Glutamatergic neuron (in vitro differentiated cells): Measurements from ENCODE around the gene ITPKB. TPM values are rescaled to one million over a fixed set of nuclear protein-coding genes. Genes with fewer than 3 reads are reported as not detected.

ENCODE experiments used
- DNase-seq: peaks from one replicate; pipeline ENCODE4 v3.0.0; 2022
- H3K27ac Mint-ChIP-seq: one replicate; pipeline ENCODE4 v1.8.0; 2020; ENCODE audit warnings: mild to moderate bottlenecking, mixed read lengths, inconsistent platforms; ENCODE audit not compliant: unreplicated experiment
- H3K27me3 Mint-ChIP-seq: one replicate; pipeline ENCODE4 v1.8.0; 2020; ENCODE audit warnings: mild to moderate bottlenecking, moderate library complexity, mixed read lengths, inconsistent platforms; ENCODE audit not compliant: unreplicated experiment
- H3K36me3 Mint-ChIP-seq: one replicate; pipeline ENCODE4 v1.8.0; 2020; ENCODE audit warnings: mild to moderate bottlenecking, mixed read lengths, inconsistent platforms; ENCODE audit not compliant: unreplicated experiment
- H3K4me1 Mint-ChIP-seq: one replicate; pipeline ENCODE4 v1.8.0; 2020; ENCODE audit warnings: mild to moderate bottlenecking, low read depth, mixed read lengths, inconsistent platforms; ENCODE audit not compliant: unreplicated experiment
- H3K4me3 Mint-ChIP-seq: one replicate; pipeline ENCODE4 v1.8.0; 2020; ENCODE audit warnings: mild to moderate bottlenecking, mixed read lengths, inconsistent platforms; ENCODE audit not compliant: unreplicated experiment
- H3K9me3 Mint-ChIP-seq: one replicate; pipeline ENCODE4 v1.8.0; 2020; ENCODE audit warnings: mild to moderate bottlenecking, moderate library complexity, mixed read lengths, inconsistent platforms; ENCODE audit not compliant: unreplicated experiment
- total RNA-seq: library from RNA; stranded (reverse); fragmentation: NEBNext Ultra II Directional; extraction: Animal tissue kit (Norgen Biotek cat#: 25700); gene quantifications from one replicate; pipeline ENCODE4 v1.2.1, GENCODE V29; 2021; ENCODE audit not compliant: unreplicated experiment
- TF ChIP-seq, protein P1 (sequence below): fragments of 200-600 bp; sonication (generic); IDR thresholded peaks from one replicate; pipeline ENCODE4 v1.5.0; 2021; ENCODE audit not compliant: partially characterized antibody, unreplicated experiment

Gene ITPKB
- total RNA-seq, 1 donor from 2014 or later, result 0.34 TPM

DNA sequence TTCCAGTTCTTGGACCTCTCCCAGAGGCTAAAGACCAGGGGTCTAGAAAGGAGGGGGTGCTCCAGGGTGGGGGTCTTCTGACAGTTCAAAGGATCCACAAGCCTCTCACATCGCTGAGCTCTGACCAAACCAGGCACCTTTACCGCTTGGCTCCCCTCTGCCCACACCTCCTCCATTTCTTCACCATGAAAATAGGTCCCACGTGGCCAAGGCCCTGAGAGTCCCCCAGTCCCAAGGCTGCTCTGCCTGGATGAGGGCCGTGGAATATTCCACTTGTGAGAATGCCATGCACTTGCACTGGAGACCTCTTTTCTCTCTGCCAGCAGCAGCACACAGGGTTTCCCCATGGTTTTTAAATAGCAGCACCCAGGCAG is 87.4 kb downstream of the ITPKB start:
- H3K36me3 Mint-ChIP-seq, result no peaks in the 10 kb centered on the region
- TF ChIP-seq, protein P1, sequence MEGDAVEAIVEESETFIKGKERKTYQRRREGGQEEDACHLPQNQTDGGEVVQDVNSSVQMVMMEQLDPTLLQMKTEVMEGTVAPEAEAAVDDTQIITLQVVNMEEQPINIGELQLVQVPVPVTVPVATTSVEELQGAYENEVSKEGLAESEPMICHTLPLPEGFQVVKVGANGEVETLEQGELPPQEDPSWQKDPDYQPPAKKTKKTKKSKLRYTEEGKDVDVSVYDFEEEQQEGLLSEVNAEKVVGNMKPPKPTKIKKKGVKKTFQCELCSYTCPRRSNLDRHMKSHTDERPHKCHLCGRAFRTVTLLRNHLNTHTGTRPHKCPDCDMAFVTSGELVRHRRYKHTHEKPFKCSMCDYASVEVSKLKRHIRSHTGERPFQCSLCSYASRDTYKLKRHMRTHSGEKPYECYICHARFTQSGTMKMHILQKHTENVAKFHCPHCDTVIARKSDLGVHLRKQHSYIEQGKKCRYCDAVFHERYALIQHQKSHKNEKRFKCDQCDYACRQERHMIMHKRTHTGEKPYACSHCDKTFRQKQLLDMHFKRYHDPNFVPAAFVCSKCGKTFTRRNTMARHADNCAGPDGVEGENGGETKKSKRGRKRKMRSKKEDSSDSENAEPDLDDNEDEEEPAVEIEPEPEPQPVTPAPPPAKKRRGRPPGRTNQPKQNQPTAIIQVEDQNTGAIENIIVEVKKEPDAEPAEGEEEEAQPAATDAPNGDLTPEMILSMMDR, result no peak
- H3K27ac Mint-ChIP-seq, result no peak overlapping the region
- DNase-seq, result no peak
- H3K4me1 Mint-ChIP-seq, result peaks cover 18% of the 10 kb centered on the region
- peaks cover 4% of the 10 kb centered on the region for H3K9me3 Mint-ChIP-seq
- H3K4me3 Mint-ChIP-seq, result no peak overlapping the region
- peaks cover 4% of the 10 kb centered on the region for H3K27me3 Mint-ChIP-seq

DNA sequence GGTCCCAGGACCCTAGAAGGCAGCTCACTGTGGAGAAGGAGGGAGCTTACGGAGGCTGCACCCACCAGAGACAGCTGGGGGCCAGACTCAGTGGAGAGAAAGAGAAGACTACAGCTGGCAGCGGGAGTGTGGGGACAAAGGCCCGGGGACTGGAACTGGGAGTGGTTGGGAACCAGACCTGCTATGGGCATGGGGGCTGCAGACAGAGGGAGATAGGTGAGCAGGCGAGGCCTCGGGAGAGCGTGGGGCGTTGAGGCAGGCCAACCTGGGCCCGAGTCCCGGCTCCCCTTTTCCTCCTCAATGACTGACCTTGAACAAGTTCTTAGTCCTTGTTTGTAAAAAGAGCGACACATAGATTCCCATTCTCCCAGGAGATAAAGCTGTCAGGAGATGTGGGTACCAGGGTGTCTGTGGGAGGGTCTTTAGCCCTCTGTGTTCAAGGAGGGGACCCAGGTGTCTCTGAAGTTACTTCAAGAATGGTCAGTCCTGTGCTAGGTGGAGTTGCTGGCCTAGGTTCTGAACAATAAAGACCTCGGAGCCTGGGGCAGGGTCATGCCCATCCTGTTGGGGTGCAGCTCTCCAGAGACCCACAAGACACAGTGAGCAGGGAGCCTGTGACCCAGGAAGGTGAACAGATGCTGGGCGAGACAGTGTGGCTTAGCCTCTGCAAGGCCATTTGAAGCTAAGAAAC is 87.9 kb downstream of the ITPKB start:
- H3K36me3 Mint-ChIP-seq, result no peaks in the 10 kb centered on the region
- no peak overlapping the region for H3K27ac Mint-ChIP-seq
- no peak for DNase-seq
- no peak overlapping the region for H3K4me3 Mint-ChIP-seq
- TF ChIP-seq, protein P1, result no peak
- peaks cover 6% of the 10 kb centered on the region for H3K9me3 Mint-ChIP-seq
- peaks cover 17% of the 10 kb centered on the region for H3K4me1 Mint-ChIP-seq
- H3K27me3 Mint-ChIP-seq, result peaks cover 6% of the 10 kb centered on the region

DNA sequence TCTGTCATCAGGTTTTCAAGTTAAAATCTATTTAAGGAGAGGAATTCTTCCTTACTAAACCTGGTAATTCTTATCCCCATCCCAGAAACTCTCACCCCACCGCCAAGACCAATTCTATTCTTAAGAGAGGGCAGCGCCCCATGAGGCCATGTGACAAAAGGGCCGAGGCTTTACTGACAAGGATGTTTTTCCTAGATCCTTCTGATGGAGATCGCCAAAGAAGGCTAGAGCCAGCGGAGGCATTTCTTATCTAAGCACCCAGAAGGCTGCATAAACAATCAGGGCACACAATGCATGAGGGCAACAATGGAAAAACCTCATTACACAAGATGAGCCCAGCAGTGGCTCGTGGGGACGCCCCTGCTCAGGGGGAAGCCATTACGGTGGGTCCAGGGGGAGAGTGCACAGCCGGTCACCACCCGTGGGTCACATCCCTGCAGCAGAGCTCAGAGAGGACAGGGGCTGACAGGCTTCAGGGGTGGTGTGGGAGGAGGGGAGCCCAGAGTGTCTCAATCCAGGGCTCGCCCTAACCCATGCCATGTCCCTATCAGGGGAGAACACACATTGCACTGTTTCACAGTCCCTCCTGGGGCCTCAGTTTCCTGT is 88.7 kb downstream of the ITPKB start:
- H3K4me3 Mint-ChIP-seq, result no peak overlapping the region
- peaks cover 6% of the 10 kb centered on the region for H3K27me3 Mint-ChIP-seq
- no peak for DNase-seq
- H3K36me3 Mint-ChIP-seq, result no peaks in the 10 kb centered on the region
- no peak overlapping the region for H3K27ac Mint-ChIP-seq
- peaks cover 6% of the 10 kb centered on the region for H3K9me3 Mint-ChIP-seq
- TF ChIP-seq, protein P1, result no peak
- peaks cover 23% of the 10 kb centered on the region for H3K4me1 Mint-ChIP-seq

DNA sequence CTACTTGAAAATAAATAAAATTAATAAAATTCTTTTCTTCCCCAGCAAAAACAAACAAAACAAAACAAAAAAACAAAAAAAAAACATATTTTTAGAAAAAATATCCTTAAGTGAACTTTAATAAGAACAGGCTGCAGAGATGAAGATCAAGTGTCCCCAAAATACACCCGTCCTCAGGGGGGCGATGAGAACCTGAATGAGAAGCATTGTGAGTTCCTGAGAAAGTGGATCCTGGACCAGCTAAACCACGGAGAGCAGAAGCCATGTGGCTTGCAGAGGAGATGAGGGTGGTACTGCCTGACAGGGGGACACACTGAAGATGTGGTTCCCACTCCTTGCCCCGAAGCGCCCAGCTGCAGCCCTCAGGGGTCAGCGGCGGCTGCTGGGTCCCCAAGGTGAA is 89.3 kb downstream of the ITPKB start:
- Mint-ChIP-seq H3K4me1 (peaks cover 23% of the 10 kb centered on the region), H3K4me3 (no peak overlapping the region), H3K27me3 (peaks cover 6% of the 10 kb centered on the region), H3K9me3 (peaks cover 6% of the 10 kb centered on the region), H3K36me3 (no peaks in the 10 kb centered on the region), H3K27ac (no peak overlapping the region)
- DNase-seq, result no peak
- TF ChIP-seq, protein P1, result no peak

DNA sequence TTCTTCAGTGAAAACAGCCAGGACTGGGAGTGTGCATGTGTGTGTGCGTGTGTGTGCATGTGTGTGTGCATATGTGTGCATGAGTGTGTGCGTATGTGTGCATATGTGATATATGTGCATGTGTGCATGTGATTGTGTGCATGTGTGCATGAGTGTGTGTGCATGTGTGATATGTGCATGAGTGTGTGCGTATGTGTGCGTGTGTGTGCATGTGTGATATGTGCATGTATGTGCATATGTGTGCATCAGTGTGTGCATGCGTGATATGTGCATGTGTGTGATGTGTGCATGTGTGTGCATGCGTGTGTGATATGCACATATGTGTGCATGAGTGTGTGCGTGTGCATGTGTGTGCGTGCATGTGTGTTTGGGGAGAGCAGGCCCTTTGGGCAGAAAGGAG is 89.8 kb downstream of the ITPKB start:
- H3K27ac Mint-ChIP-seq, result peak overlapping the region; percentile 33
- DNase-seq, result no peak
- no peaks in the 10 kb centered on the region for H3K36me3 Mint-ChIP-seq
- H3K27me3 Mint-ChIP-seq, result peaks cover 4% of the 10 kb centered on the region
- H3K4me3 Mint-ChIP-seq, result no peak overlapping the region
- H3K9me3 Mint-ChIP-seq, result peaks cover 6% of the 10 kb centered on the region
- TF ChIP-seq, protein P1, result no peak
- peaks cover 18% of the 10 kb centered on the region for H3K4me1 Mint-ChIP-seq
